Measurements from ENCODE around the gene TAF9B. TPM values are rescaled to one million over a fixed set of nuclear protein-coding genes. Genes with fewer than 3 reads are reported as not detected.
A peak's percentile ranks its signal among the peaks of the same experiment; 100 is the strongest.
"Not testable (repeated sequence)": the region's sequence is repeated elsewhere in the genome, so short reads cannot be mapped to it uniquely, and the experiment has no call there.

The TAF9B gene
- total RNA-seq, 1 donor: 61.5 TPM

GRCh38 chrX:78103001-78103622 is 36.3 kb downstream of the TAF9B start:
- TF ChIP-seq, protein P1, sequence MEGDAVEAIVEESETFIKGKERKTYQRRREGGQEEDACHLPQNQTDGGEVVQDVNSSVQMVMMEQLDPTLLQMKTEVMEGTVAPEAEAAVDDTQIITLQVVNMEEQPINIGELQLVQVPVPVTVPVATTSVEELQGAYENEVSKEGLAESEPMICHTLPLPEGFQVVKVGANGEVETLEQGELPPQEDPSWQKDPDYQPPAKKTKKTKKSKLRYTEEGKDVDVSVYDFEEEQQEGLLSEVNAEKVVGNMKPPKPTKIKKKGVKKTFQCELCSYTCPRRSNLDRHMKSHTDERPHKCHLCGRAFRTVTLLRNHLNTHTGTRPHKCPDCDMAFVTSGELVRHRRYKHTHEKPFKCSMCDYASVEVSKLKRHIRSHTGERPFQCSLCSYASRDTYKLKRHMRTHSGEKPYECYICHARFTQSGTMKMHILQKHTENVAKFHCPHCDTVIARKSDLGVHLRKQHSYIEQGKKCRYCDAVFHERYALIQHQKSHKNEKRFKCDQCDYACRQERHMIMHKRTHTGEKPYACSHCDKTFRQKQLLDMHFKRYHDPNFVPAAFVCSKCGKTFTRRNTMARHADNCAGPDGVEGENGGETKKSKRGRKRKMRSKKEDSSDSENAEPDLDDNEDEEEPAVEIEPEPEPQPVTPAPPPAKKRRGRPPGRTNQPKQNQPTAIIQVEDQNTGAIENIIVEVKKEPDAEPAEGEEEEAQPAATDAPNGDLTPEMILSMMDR (IDR thresholded peaks at IDR 0.05; ENCODE audit: insufficient read depth, low read length): no peak
- no peak for DNase-seq (ENCODE audit: low read depth)
- peak overlapping the region; percentile 64 for H3K4me3 ChIP-seq (ENCODE audit: low read depth, low read length)

GRCh38 chrX:78102091-78102490 is 37.4 kb downstream of the TAF9B start:
- DNase-seq (ENCODE audit: low read depth): peak; percentile 21
- TF ChIP-seq, protein P1 (IDR thresholded peaks at IDR 0.05; ENCODE audit: insufficient read depth, low read length): no peak
- H3K4me3 ChIP-seq (ENCODE audit: low read depth, low read length): no peak overlapping the region

DNA sequence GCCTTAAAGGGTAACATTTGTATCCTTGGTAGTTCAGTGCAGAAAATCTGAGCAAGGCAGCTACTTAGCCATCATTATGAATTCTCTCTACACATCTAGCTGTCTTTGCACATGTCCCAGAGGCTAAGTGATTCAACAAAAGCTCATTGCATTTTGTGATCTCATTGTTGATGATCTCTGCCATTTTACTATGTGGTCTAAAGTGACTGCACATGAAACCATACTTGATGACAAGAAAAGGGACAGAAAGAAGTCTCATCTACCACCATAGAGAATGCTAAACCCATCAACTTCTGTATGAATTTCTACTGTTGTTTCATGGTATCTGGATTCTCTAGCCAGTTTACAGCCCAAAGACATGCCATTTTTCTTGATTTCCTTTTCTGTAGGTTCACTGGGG is 41.3 kb downstream of the TAF9B start:
- TF ChIP-seq, protein P1 (IDR thresholded peaks at IDR 0.05; ENCODE audit: insufficient read depth, low read length): no peak

GRCh38 chrX:78092296-78092695 is 47.2 kb downstream of the TAF9B start:
- H3K4me3 ChIP-seq (ENCODE audit: low read depth, low read length): no peak overlapping the region
- TF ChIP-seq, protein P1 (IDR thresholded peaks at IDR 0.05; ENCODE audit: insufficient read depth, low read length): peak; percentile 56
- DNase-seq (ENCODE audit: low read depth): peak; percentile 73

More for the DNA sequence above, 41.3 kb downstream of the TAF9B start:
- DNase-seq (ENCODE audit: low read depth): no peak
- no peak overlapping the region for H3K4me3 ChIP-seq (ENCODE audit: low read depth, low read length)

GRCh38 chrX:78081413-78081812 is 58.0 kb downstream of the TAF9B start:
- DNase-seq (ENCODE audit: low read depth); H3K4me3 ChIP-seq (ENCODE audit: low read depth, low read length): not testable (repeated sequence)

Other genes starting within 250 kb of the TAF9B start
- 70.6 and 119 TPM in 2 replicates for gene MAGT1, start 244.2 kb downstream of the TAF9B start, total RNA-seq (ENCODE audit: low replicate concordance)
- 211 and 396 TPM in 2 replicates for gene COX7B, start 240.2 kb downstream of the TAF9B start, total RNA-seq (ENCODE audit: low replicate concordance)
- gene ATP7A, start 229.0 kb downstream of the TAF9B start, total RNA-seq (ENCODE audit: low replicate concordance): 10.9 and 20.0 TPM in 2 replicates
- gene PGAM4, start 170.0 kb downstream of the TAF9B start, total RNA-seq (ENCODE audit: low replicate concordance): not detected in 2 replicates
- gene PGK1, start 35.4 kb downstream of the TAF9B start, total RNA-seq (ENCODE audit: low replicate concordance): 144 and 222 TPM in 2 replicates
- 1.3 TPM in 1 of 2 replicates, not detected in the other for gene CYSLTR1, start 188.0 kb upstream of the TAF9B start, total RNA-seq (ENCODE audit: low replicate concordance)